Right lobe of liver (tissue), 6 donors: ENCODE measurements around the gene MAP4. TPM values are rescaled to one million over a fixed set of nuclear protein-coding genes. Genes with fewer than 3 reads are reported as not detected.

Experiments
- ATAC-seq, 4 donors: fragments of 200-7000 bp; cut with Tn5 transposase; one replicate each; pipeline ENCODE4 v1.9.1; 2020; ENCODE audit warnings: mild to moderate bottlenecking in 4 of 4, moderate library complexity in 4 of 4
- DNase-seq, 3 donors: peaks; one replicate each; pipeline ENCODE4 v3.0.0-alpha.2; 2020
- H3K27ac ChIP-seq, 3 donors: fragments of 200-600 bp; one replicate each; pipeline ENCODE4 v1.8.0; 2022
- H3K27me3 ChIP-seq, 2 donors: fragments of 200-600 bp; one replicate each; pipeline ENCODE4 v1.8.0; 2022
- H3K36me3 ChIP-seq, 4 donors: fragments of 200-600 bp; sonication (generic) in 1 of 4; one replicate each; pipeline versions ENCODE4 v1.5.1 to v1.8.0; 2017 to 2022; ENCODE audit warnings: control low read depth in 1 of 4
- H3K4me1 ChIP-seq, 4 donors: fragments of 200-600 bp; sonication (generic) in 1 of 4; one replicate each; pipeline versions ENCODE4 v1.5.1 to v1.8.0; 2017 to 2022; ENCODE audit warnings: control low read depth in 1 of 4
- H3K4me3 ChIP-seq, 3 donors: fragments of 200-600 bp; one replicate each; pipeline ENCODE4 v1.8.0; 2022
- H3K9me3 ChIP-seq, 4 donors: fragments of 200-600 bp; sonication (generic) in 1 of 4; one replicate each; pipeline versions ENCODE4 v1.5.1 to v1.8.0; 2017 to 2022; ENCODE audit warnings: control low read depth in 1 of 4
- POLR2A ChIP-seq: fragments of 450-650 bp; IDR thresholded peaks from one replicate; pipeline ENCODE4 v1.6.1; 2017; ENCODE audit warnings: antibody characterized with exemption, mild to moderate bottlenecking
- WGBS: methylation state at CpG from one replicate; pipeline ENCODE4 v1.1.6; 2018; ENCODE audit warnings: low coverage, low lambda C conversion rate; ENCODE audit not compliant: insufficient coverage; ENCODE audit errors: missing lambda C conversion rate; 5-methylcytosine and 5-hydroxymethylcytosine counted together
- intact Hi-C, 2 donors: fragments of 100-400 bp; cut with DNase I; formaldehyde crosslinking; loops; one replicate each; pipeline versions ENCODE4 v1.11.2 to v1.14.1; 2022
- total RNA-seq, 6 experiments: library from RNA; depleted of rRNA in 2 of 6; stranded (reverse); fragments of >200 nt in 2 of 6; fragmentation: NEBNext Ultra II Directional in 3 of 6; extraction: Animal tissue kit (Norgen Biotek cat#: 25700) in 3 of 6; gene quantifications; one replicate each; pipeline versions ENCODE4 v1.1.0 to v1.2.4, GENCODE V29; 2016 to 2023
- TF ChIP-seq, protein P1 (sequence below), 4 donors: fragments of 200-600 bp in 3 of 4; fragments of 450-650 bp in 1 of 4; IDR thresholded peaks; one replicate each; pipeline versions ENCODE4 v1.5.1 to v1.8.0; 2016 to 2022; ENCODE audit warnings: antibody characterized with exemption in 4 of 4, mild to moderate bottlenecking in 2 of 4
- donor health status: DM: no; HTN: yes; CAD: no.
- donor health status: DM: no; HTN: no; CAD: no.
- donor health status: DM: no; HTN: no; CAD: no.
- donor health status: DM: no; HTN: yes; CAD: no.
- donor health status: DM: no; HTN: yes; CAD: no.

MAP4 gene
- total RNA-seq, 6 experiments from 2014 or later: 59.1 to 94.9 (median 66.2) TPM

DNA sequence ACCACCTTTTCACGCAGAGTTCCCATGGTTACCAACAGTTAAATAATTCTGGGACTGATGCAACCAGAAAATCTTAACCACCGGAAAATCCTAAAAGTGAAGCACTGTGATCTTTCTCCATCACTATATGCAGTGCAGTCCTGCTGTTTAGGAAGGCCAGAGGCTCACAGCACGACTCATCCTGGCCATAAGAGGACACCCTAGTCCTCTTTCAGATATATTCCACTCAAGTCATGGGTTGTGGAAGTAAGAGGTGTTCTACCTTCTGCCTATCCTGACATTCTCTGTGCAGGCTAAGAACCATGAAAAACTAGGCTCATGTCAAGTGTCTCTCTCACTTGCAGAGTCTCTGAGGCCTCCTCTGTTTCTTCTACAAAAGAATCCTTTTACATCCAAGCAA, 146.1 kb downstream of the MAP4 start:
- intact Hi-C loops: no loop called here
- DNase-seq (no peak), ATAC-seq (no peak)
- Histone ChIP-seq H3K27ac (no peak overlapping the region), H3K36me3 (peaks cover 0 to 79% (median 30%) of the 10 kb centered on the region in 4 donors), H3K9me3 (no peaks in the 10 kb centered on the region), H3K4me3 (no peak overlapping the region), H3K4me1 (no peaks in the 10 kb centered on the region), H3K27me3 (no peaks in the 10 kb centered on the region)
- no CpG with 5 or more reads among the region's 3 CpGs for WGBS
- no peak for TF ChIP-seq POLR2A
- TF ChIP-seq, protein P1, sequence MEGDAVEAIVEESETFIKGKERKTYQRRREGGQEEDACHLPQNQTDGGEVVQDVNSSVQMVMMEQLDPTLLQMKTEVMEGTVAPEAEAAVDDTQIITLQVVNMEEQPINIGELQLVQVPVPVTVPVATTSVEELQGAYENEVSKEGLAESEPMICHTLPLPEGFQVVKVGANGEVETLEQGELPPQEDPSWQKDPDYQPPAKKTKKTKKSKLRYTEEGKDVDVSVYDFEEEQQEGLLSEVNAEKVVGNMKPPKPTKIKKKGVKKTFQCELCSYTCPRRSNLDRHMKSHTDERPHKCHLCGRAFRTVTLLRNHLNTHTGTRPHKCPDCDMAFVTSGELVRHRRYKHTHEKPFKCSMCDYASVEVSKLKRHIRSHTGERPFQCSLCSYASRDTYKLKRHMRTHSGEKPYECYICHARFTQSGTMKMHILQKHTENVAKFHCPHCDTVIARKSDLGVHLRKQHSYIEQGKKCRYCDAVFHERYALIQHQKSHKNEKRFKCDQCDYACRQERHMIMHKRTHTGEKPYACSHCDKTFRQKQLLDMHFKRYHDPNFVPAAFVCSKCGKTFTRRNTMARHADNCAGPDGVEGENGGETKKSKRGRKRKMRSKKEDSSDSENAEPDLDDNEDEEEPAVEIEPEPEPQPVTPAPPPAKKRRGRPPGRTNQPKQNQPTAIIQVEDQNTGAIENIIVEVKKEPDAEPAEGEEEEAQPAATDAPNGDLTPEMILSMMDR (IDR thresholded peaks at IDR 0.05): no peak

DNA sequence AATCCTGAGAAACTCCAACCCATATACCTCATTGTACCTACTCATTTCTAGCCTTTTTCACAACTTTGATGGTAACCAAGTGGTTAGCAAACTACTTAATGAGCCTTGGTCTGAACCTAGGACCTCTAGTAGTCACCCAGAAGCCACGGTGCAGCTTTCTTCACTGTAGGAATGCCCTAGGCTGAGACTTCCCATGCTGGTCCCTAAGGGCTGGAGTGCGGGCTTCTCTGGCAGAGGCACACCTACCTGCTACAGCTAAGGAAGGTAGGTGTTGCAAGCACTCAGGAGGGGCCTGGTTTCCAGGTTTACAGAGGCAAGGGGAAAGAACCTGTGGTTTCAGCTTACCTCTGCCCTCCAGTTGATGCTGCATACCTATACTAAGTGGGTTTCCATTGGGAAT, 147.9 kb downstream of the MAP4 start:
- Histone ChIP-seq H3K27me3 (no peaks in the 10 kb centered on the region), H3K9me3 (no peaks in the 10 kb centered on the region), H3K4me1 (no peaks in the 10 kb centered on the region), H3K4me3 (no peak overlapping the region), H3K36me3 (peaks cover 0 to 69% (median 26%) of the 10 kb centered on the region in 4 donors), H3K27ac (no peak overlapping the region)
- intact Hi-C loops: no loop called here
- WGBS: no CpG with 5 or more reads among the region's 2 CpGs
- DNase-seq (no peak), ATAC-seq (no peak)
- TF ChIP-seq POLR2A: no peak
- TF ChIP-seq, protein P1 (IDR thresholded peaks at IDR 0.05): no peak

DNA sequence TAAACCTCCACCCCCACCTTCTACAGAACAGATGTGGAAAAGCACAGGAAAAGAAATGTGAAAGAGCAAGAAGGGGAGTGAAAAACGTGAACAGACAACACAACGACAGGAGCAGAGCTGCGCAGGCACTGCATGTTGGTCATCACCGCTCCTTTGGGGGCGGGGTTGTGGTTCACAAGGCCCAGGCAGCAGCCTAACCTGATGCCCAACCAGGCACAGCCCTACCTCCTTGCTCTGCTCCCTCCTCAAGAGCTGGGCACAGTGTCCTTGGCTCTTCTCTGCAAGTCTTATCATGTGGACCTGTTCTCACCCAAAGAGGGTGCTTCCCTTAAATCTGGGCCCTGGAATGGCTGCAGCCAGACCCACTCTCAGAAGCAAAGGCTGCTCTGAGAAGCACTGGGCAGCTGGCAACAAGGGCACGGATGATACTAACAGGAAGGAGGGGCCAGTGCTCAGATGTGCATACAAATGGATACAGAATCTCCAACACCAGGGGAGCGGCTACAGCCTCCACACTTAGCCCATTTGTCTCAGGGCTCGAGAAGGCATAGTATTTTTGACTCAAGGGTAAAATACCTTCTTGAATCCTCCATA, 148.7 kb downstream of the MAP4 start:
- H3K27me3 ChIP-seq: no peaks in the 10 kb centered on the region
- H3K27ac ChIP-seq: no peak overlapping the region
- TF ChIP-seq, protein P1 (IDR thresholded peaks at IDR 0.05): no peak
- H3K9me3 ChIP-seq: no peaks in the 10 kb centered on the region
- ATAC-seq (no peak), DNase-seq (no peak)
- H3K4me3 ChIP-seq: no peak overlapping the region
- intact Hi-C loops: no loop called here
- WGBS: 83% methylated on average over 6 of the region's 8 CpGs
- peaks cover 0 to 62% (median 26%) of the 10 kb centered on the region in 4 donors for H3K36me3 ChIP-seq
- no peaks in the 10 kb centered on the region for H3K4me1 ChIP-seq

DNA sequence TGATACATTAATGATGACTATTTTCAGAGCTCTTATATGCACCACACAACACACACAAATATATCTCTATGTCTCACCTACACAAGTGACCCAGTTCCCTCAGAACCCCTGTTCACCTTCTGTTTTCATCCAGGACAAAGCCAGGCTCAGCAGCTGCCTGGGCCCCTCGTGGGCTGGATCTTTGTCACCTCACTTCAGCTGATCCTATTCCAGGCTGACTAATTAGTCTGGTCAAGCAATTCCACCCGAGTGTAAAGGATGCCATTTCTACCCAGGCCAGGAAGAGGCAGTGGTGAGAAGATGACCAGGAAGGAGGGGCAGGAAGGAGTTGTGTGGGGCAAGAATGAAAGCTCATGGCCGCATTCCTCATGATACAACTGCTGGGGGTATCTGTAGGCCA, 151.0 kb downstream of the MAP4 start:
- ATAC-seq (no peak), DNase-seq (no peak)
- 66% methylated on average over 3 of the region's 3 CpGs for WGBS
- Histone ChIP-seq H3K27ac (no peak overlapping the region), H3K9me3 (no peaks in the 10 kb centered on the region), H3K36me3 (peaks cover 0 to 39% (median 15%) of the 10 kb centered on the region in 4 donors), H3K27me3 (no peaks in the 10 kb centered on the region), H3K4me1 (no peaks in the 10 kb centered on the region), H3K4me3 (no peak overlapping the region)
- TF ChIP-seq POLR2A: no peak
- TF ChIP-seq, protein P1 (IDR thresholded peaks at IDR 0.05): no peak
- intact Hi-C loops: no loop called here
